Measurements from ENCODE around the gene PLCH2. TPM values are rescaled to one million over a fixed set of nuclear protein-coding genes. Genes with fewer than 3 reads are reported as not detected.

PLCH2 gene
- total RNA-seq, 4 donors from 2014 or later = 0.16 to 1.7 (median 0.44) TPM

DNA sequence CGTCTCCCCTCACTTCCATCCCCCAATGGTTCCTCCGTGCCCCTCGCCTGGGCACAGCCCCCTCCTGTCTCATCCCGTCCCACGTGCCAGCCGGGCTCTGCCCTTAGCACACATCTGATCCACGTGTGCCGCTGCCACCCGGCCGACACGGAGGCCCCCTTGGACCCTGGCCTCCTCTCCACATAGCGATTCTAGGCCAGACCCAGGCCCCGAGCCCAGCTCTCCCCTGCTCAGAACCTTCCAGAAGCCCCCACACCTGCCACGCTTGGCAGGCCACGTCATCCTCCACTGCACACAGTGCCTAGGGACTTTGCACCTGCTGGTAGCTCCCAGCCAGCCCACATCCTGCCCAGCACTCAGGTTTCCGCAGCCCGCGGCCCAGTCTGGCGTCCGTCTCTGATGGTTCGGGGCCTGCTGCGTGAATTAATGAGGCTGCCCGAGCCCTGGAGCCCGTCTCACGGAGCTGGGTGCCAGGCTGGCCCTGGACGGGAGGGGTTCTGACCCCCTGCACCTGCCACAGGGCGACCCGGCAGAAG, 20.1 kb downstream of the PLCH2 start:
- no peak for ATAC-seq (ENCODE audit: low FRiP score)

DNA sequence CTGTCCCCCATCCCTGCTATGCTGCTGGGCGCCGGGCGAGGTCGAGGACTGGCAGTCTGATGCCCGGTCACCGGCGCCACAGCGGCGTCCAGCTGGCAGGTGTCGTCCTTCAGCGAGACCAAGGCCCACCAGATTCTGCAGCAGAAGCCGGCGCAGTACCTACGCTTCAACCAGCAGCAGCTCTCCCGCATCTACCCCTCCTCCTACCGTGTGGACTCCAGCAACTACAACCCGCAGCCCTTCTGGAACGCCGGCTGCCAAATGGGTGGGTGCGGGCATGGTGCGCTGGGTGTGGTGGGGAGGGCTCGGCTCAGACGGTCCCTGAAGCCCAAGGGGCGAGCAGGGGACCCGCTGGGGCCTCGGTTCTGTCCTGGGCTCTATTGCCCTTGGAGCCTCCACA, 20.7 kb downstream of the PLCH2 start:
- ATAC-seq (ENCODE audit: low FRiP score) (no peak), DNase-seq (ENCODE audit: low spot score) (no peak)
- TF ChIP-seq, protein P1, sequence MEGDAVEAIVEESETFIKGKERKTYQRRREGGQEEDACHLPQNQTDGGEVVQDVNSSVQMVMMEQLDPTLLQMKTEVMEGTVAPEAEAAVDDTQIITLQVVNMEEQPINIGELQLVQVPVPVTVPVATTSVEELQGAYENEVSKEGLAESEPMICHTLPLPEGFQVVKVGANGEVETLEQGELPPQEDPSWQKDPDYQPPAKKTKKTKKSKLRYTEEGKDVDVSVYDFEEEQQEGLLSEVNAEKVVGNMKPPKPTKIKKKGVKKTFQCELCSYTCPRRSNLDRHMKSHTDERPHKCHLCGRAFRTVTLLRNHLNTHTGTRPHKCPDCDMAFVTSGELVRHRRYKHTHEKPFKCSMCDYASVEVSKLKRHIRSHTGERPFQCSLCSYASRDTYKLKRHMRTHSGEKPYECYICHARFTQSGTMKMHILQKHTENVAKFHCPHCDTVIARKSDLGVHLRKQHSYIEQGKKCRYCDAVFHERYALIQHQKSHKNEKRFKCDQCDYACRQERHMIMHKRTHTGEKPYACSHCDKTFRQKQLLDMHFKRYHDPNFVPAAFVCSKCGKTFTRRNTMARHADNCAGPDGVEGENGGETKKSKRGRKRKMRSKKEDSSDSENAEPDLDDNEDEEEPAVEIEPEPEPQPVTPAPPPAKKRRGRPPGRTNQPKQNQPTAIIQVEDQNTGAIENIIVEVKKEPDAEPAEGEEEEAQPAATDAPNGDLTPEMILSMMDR (IDR thresholded peaks at IDR 0.05) = no peak

More for the DNA sequence above, 20.1 kb downstream of the PLCH2 start:
- TF ChIP-seq, protein P1 (IDR thresholded peaks at IDR 0.05) = no peak
- DNase-seq (ENCODE audit: low spot score) = no peak

DNA sequence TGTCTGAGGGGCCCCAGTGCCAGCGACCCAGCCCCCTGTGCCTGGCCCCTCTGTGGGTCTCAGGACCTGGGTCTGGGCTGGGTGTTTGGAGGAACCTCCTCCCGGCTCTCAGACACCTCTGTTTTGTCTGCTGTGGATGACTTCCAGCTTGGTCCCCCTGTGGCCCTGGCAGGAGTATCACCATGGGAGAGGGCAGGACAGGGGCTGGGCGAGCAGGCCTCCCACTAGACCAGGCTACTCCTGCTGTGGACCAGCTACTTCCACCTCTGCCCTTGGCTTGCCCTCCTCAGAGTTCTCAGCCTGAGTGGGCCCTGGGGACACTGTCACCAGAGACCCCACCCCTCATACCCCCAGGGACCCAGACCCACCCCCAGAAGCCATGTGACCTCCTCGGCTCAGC, 21.8 kb downstream of the PLCH2 start:
- TF ChIP-seq, protein P1 (IDR thresholded peaks at IDR 0.05) = no peak
- DNase-seq (ENCODE audit: low spot score) (no peak), ATAC-seq (ENCODE audit: low FRiP score) (no peak)

DNA sequence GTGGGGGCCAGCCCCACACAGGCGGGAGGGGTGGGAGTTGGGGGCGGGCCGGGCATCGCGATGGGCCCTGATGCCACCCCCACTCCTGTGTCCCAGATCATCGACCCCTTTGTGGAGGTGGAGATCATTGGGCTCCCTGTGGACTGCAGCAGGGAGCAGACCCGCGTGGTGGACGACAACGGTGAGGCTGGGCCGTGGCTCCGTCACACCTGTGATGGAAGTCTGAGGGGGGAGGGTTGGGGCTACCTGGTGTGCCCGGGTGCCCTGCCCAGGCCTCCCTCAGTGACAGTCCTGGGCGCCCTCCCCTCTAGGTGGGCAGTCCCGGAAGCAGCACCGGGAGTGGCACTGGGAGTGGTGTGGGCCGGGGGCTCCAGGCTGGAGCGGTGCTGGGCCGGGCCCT, 22.6 kb downstream of the PLCH2 start:
- DNase-seq (ENCODE audit: low spot score) (no peak), ATAC-seq (ENCODE audit: low FRiP score) (no peak)
- TF ChIP-seq, protein P1 (IDR thresholded peaks at IDR 0.05) = no peak

DNA sequence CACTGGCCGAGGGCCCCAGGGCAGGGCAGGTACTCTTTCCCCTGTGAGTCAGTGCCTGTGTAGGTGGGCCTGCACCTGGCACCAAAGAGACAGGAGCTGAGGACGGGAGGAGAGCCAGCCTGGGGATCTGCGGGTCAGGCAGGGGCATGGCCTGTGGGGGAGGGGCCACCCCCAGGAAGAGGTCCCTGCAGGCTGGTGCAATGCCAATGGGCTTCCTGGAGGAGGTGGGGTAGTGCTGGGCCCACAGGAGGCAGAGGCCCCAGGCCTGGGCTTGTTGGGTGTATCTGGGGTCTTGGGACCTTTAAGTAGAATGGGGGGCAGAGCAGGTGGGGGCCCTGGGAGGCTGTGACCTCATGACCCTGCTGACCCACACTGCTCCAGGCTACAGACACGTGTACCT, 23.2 kb downstream of the PLCH2 start:
- DNase-seq (ENCODE audit: low spot score) (no peak), ATAC-seq (ENCODE audit: low FRiP score) (no peak)
- TF ChIP-seq, protein P1 (IDR thresholded peaks at IDR 0.05) = no peak

DNA sequence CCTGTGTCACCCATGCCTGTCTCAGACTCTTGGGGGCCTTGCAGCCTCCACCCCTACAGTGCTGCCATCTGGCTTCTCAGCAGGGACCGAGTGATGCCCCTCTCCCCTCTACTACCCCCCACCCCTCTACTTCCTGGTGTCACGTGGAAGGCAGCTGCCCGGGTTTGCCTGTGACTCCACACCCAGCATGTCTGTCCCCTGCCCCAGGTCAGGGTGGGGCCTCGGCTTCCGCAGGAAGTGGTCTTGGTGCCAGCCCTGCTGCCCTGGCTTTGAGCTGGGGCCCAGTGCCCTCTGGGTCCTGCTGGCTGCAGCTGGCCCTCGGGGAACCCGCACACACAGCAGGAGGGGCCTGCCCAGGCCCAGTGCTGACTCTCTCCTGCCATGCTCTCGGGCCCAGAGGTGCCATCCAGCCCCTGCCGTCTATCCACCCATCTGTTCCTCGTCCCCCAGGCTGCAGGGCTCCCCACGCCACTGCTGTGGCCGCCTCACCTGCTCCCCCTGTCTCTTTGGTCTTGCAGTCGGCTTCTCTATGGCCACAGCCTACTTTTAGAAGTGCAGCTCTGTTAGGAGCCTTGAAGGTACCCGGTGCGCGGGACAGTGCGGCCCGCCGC, 24.0 kb downstream of the PLCH2 start:
- TF ChIP-seq, protein P1 (IDR thresholded peaks at IDR 0.05) = no peak

More for the DNA sequence above, 24.0 kb downstream of the PLCH2 start:
- DNase-seq (ENCODE audit: low spot score) (no peak), ATAC-seq (ENCODE audit: low FRiP score) (no peak)

Measured in omental fat pad (tissue), 4 donors.